GM23338 (cell line): Measurements from ENCODE around the gene CTSW. TPM values are rescaled to one million over a fixed set of nuclear protein-coding genes. Genes with fewer than 3 reads are reported as not detected.

Source experiments
- ATAC-seq: fragments of 200-7000 bp; cut with Tn5 transposase; 3 replicates; pipeline ENCODE4 v1.9.1; 2020
- DNase-seq: peaks from one replicate; pipeline ENCODE4 v3.0.0-alpha.2; 2015; ENCODE audit warnings: low spot score
- H2AFZ ChIP-seq: fragments of 200-600 bp; sonication (generic); 2 replicates; pipeline ENCODE4 v1.8.0; 2016; ENCODE audit warnings: antibody characterized with exemption, mild to moderate bottlenecking, moderate library complexity
- H3F3A ChIP-seq: fragments of 200-600 bp; sonication (generic); replicated peaks from 2 replicates; pipeline ENCODE4 v1.8.0; 2017; ENCODE audit warnings: antibody characterized with exemption, mixed run types, low read depth
- H3K27ac ChIP-seq: fragments of 200-600 bp; sonication (generic); 2 replicates; pipeline ENCODE4 v1.6.1; 2016; ENCODE audit warnings: low read depth
- H3K27me3 ChIP-seq: fragments of 200-600 bp; sonication (generic); 2 replicates; pipeline ENCODE4 v1.8.0; 2016; ENCODE audit warnings: mild to moderate bottlenecking, mixed run types, moderate library complexity; ENCODE audit not compliant: insufficient read depth
- H3K36me3 ChIP-seq: fragments of 200-600 bp; sonication (generic); 2 replicates; pipeline ENCODE4 v1.8.0; 2016; ENCODE audit warnings: mild to moderate bottlenecking; ENCODE audit not compliant: insufficient read depth
- H3K4me1 ChIP-seq: fragments of 200-600 bp; sonication (generic); 2 replicates; pipeline ENCODE4 v1.8.0; 2016; ENCODE audit warnings: mild to moderate bottlenecking, moderate library complexity; ENCODE audit not compliant: insufficient read depth
- H3K4me2 ChIP-seq: fragments of 200-600 bp; sonication (generic); 2 replicates; pipeline ENCODE4 v1.7.1; 2017; ENCODE audit warnings: mixed run types
- H3K4me3 ChIP-seq: fragments of 200-600 bp; sonication (generic); 2 replicates; pipeline ENCODE4 v1.6.1; 2016; ENCODE audit warnings: mixed run types
- H3K79me2 ChIP-seq: fragments of 200-600 bp; sonication (generic); replicated peaks from 2 replicates; pipeline ENCODE4 v1.8.0; 2017; ENCODE audit warnings: mild to moderate bottlenecking; ENCODE audit not compliant: insufficient read depth
- H3K9me2 ChIP-seq: fragments of 200-600 bp; sonication (generic); 2 replicates; pipeline ENCODE4 v1.8.0; 2017; ENCODE audit not compliant: insufficient read depth
- H4K20me1 ChIP-seq: fragments of 200-600 bp; sonication (generic); replicated peaks from 2 replicates; pipeline ENCODE4 v1.8.0; 2017; ENCODE audit warnings: mild to moderate bottlenecking; ENCODE audit not compliant: insufficient read depth
- H3K27ac Mint-ChIP-seq: 2 replicates; pipeline ENCODE4 v1.8.0; 2020; ENCODE audit warnings: inconsistent platforms, mild to moderate bottlenecking, moderate library complexity, mixed read lengths
- H3K27me3 Mint-ChIP-seq: 3 replicates; pipeline ENCODE4 v1.8.0; 2022; ENCODE audit warnings: low read depth, mild to moderate bottlenecking, moderate library complexity, mixed read lengths, inconsistent platforms; ENCODE audit not compliant: insufficient read depth, poor library complexity
- H3K36me3 Mint-ChIP-seq: 3 replicates; pipeline ENCODE4 v1.8.0; 2021; ENCODE audit warnings: low read depth, mild to moderate bottlenecking, inconsistent platforms, moderate library complexity, mixed read lengths
- H3K4me1 Mint-ChIP-seq: 3 replicates; pipeline ENCODE4 v1.8.0; 2020; ENCODE audit warnings: mild to moderate bottlenecking, inconsistent platforms, mixed read lengths
- H3K4me3 Mint-ChIP-seq: 3 replicates; pipeline ENCODE4 v1.8.0; 2021; ENCODE audit warnings: moderate library complexity, mild to moderate bottlenecking, inconsistent platforms, mixed read lengths
- H3K9me3 Mint-ChIP-seq: 3 replicates; pipeline ENCODE4 v1.8.0; 2020; ENCODE audit warnings: moderate library complexity, mild to moderate bottlenecking, inconsistent platforms, mixed read lengths
- CREB1 ChIP-seq: fragments of 250-450 bp; sonication (Bioruptor Pico); IDR thresholded peaks from 2 replicates; pipeline ENCODE4 v1.5.0; 2020; ENCODE audit warnings: low read depth, mild to moderate bottlenecking, moderate library complexity
- CTCF ChIP-seq, 2 experiments: fragments of 200-600 bp in 1 of 2; sonication (generic) in 1 of 2; conservative IDR thresholded peaks; 2 replicates each; pipeline versions ENCODE4 v1.5.1 to v1.6.1; 2016 to 2017; ENCODE audit warnings: antibody characterized with exemption in 2 of 2, low read depth in 2 of 2, mild to moderate bottlenecking in 2 of 2, moderate library complexity in 1 of 2
- ETS1 ChIP-seq: IDR thresholded peaks from 2 replicates; pipeline ENCODE4 v1.6.1; 2016; ENCODE audit warnings: antibody characterized with exemption
- JUNB ChIP-seq: IDR thresholded peaks from one replicate; pipeline ENCODE4 v1.6.1; 2016; ENCODE audit warnings: antibody characterized with exemption; ENCODE audit not compliant: unreplicated experiment
- POLR2AphosphoS5 ChIP-seq: IDR thresholded peaks from 2 replicates; pipeline ENCODE4 v1.6.1; 2016; ENCODE audit warnings: antibody characterized with exemption, low read depth
- ZNF114 ChIP-seq: fragments of 250-450 bp; sonication (Bioruptor Pico); IDR thresholded peaks from 2 replicates; pipeline ENCODE4 v1.5.0; 2020; ENCODE audit warnings: mild to moderate bottlenecking, moderate library complexity
- ZNF331 ChIP-seq: fragments of 250-450 bp; sonication (Bioruptor Pico); IDR thresholded peaks from 2 replicates; pipeline ENCODE4 v1.5.0; 2020; ENCODE audit warnings: low read depth, mild to moderate bottlenecking, moderate library complexity
- ZNF462 ChIP-seq: fragments of 250-450 bp; sonication (Bioruptor Pico); IDR thresholded peaks from 2 replicates; pipeline ENCODE4 v1.5.0; 2020; ENCODE audit warnings: mild to moderate bottlenecking, moderate library complexity
- polyA plus RNA-seq: library from polyadenylated mRNA; unstranded; fragments of >200 nt; fragmentation: Nextera tagmentation; extraction: Ambion mirVana; gene quantifications from 2 replicates; pipeline ENCODE4 v1.2.1, GENCODE V29; 2016
- total RNA-seq: library from RNA; depleted of rRNA; stranded (reverse); fragments of >200 nt; shearing (Covaris generic); gene quantifications from 2 replicates; pipeline ENCODE4 v1.2.3, GENCODE V29; 2014
- TF ChIP-seq, protein P1 (sequence below): IDR thresholded peaks from one replicate; pipeline ENCODE4 v1.6.1; 2018; ENCODE audit warnings: antibody characterized with exemption; ENCODE audit not compliant: unreplicated experiment

CTSW gene
- total and polyA plus RNA-seq, 2 experiments from 2014 or later, result not detected

GRCh38 chr11:65931773-65932557 lies 52.3 kb downstream of the CTSW start:
- H3K4me1 ChIP-seq, result peaks cover 7% of the 10 kb centered on the region
- Mint-ChIP-seq H3K27ac (no peak overlapping the region), H3K9me3 (no peaks in the 10 kb centered on the region), H3K27me3 (peaks cover 6% of the 10 kb centered on the region), H3K4me1 (peaks cover 23% of the 10 kb centered on the region), H3K4me3 (peak overlapping the region; percentile 38; the same call in 2 of the 3 replicates), H3K36me3 (no peaks in the 10 kb centered on the region)
- H3K4me2 ChIP-seq, result peak overlapping the region; percentile 72
- DNase-seq (peak; percentile 62), ATAC-seq (peak; percentile 50)
- H3K4me3 ChIP-seq, result peak overlapping the region; percentile 42; the same call in 1 of the 2 replicates
- no peaks in the 10 kb centered on the region for H3K79me2 ChIP-seq
- no peaks in the 10 kb centered on the region for H3K36me3 ChIP-seq
- H4K20me1 ChIP-seq, result no peaks in the 10 kb centered on the region
- H3F3A ChIP-seq, result 0 out of 2 replicates have a peak, but pooled peaks cover 5% of the 10 kb centered on the region
- no peaks in the 10 kb centered on the region for H3K9me2 ChIP-seq
- TF ChIP-seq ZNF462 (CRISPR knock-in tag) (no peak), ETS1 (no peak), CTCF (conservative IDR thresholded peaks at IDR 0.05; ENCODE audit: low read depth in 2 of 2) (peak in 1 of 2 experiments; percentile 22; a peak in 1 of 4 replicates), ZNF114 (CRISPR knock-in tag) (no peak), CREB1 (CRISPR knock-in tag) (no peak), JUNB (no peak), ZNF331 (CRISPR knock-in tag) (no peak), POLR2AphosphoS5 (no peak)
- TF ChIP-seq, protein P1, sequence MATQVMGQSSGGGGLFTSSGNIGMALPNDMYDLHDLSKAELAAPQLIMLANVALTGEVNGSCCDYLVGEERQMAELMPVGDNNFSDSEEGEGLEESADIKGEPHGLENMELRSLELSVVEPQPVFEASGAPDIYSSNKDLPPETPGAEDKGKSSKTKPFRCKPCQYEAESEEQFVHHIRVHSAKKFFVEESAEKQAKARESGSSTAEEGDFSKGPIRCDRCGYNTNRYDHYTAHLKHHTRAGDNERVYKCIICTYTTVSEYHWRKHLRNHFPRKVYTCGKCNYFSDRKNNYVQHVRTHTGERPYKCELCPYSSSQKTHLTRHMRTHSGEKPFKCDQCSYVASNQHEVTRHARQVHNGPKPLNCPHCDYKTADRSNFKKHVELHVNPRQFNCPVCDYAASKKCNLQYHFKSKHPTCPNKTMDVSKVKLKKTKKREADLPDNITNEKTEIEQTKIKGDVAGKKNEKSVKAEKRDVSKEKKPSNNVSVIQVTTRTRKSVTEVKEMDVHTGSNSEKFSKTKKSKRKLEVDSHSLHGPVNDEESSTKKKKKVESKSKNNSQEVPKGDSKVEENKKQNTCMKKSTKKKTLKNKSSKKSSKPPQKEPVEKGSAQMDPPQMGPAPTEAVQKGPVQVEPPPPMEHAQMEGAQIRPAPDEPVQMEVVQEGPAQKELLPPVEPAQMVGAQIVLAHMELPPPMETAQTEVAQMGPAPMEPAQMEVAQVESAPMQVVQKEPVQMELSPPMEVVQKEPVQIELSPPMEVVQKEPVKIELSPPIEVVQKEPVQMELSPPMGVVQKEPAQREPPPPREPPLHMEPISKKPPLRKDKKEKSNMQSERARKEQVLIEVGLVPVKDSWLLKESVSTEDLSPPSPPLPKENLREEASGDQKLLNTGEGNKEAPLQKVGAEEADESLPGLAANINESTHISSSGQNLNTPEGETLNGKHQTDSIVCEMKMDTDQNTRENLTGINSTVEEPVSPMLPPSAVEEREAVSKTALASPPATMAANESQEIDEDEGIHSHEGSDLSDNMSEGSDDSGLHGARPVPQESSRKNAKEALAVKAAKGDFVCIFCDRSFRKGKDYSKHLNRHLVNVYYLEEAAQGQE, result no peak
- H2AFZ ChIP-seq, result peak overlapping the region; percentile 96
- no peaks in the 10 kb centered on the region for H3K27me3 ChIP-seq
- 0 out of 2 replicates have a peak overlapping the region, but pooled peaks have one; percentile 61 for H3K27ac ChIP-seq
